HG02763 (cell line): Measurements from ENCODE around the gene ENDOG.
"Not testable (repeated sequence)": the region's sequence is repeated elsewhere in the genome, so short reads cannot be mapped to it uniquely, and the experiment has no call there.

Source experiments
- ATAC-seq: cut with Tn5 transposase; IDR thresholded peaks from one replicate; pipeline ENCODE4 v1.9.1; 2021; ENCODE audit warnings: mild to moderate bottlenecking, moderate library complexity; ENCODE audit not compliant: unreplicated experiment

Gene ENDOG

DNA sequence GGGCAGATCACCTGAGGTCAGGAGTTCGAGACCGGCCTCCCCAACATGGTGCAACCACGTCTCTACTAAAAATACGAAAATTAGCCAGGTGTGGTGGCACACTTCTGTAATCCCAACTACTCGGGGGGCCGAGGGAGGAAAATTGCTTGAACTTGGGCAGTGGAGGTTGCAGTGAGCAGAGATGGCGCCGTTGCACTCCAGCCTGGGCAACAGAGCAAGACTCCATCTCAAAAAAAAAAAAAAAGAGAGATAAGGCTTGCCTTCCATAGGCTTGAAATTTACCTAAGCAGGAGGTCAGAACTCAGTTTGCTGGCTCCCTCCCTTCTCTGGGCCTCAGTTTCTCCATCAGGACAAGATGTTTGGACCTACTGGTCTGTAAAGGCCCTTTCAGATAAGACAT lies 10.0 kb downstream of the ENDOG start:
- no peak for ATAC-seq

DNA sequence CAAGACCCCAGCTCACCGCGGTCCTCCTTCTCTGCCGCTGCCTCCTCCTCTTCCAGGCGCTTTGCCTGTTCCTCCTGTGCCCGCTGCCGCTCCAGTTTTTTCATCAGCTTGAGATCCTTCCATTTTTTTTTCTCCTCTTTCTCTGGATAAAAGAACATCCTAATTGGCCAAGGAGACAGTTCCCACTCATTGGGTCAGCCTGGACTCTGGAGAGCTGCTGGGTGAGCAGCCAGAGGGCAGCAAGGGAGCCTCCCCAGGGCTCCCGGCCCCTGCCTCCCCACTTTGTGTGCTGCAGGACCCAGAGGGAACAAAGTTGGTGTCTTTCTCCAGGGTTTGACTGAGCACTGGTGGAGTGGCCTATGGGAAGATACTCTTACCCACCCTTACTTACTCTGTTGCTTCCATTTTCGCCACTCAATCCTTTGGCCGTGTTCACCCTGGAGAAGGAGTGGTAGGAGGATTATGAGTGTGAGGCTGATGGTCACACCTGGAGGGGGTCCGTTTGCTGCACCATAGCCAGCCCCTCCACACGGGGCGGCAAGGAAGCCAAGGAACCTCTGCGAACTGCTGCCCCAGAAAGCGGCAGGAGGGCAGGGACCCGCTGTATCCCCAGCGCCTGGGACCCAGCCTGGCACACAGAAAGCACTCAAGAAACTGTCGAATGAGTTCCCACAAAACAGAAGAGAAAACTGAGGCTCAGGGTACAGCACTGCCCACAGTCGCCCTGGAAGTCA lies 10.6 kb downstream of the ENDOG start:
- no peak for ATAC-seq

DNA sequence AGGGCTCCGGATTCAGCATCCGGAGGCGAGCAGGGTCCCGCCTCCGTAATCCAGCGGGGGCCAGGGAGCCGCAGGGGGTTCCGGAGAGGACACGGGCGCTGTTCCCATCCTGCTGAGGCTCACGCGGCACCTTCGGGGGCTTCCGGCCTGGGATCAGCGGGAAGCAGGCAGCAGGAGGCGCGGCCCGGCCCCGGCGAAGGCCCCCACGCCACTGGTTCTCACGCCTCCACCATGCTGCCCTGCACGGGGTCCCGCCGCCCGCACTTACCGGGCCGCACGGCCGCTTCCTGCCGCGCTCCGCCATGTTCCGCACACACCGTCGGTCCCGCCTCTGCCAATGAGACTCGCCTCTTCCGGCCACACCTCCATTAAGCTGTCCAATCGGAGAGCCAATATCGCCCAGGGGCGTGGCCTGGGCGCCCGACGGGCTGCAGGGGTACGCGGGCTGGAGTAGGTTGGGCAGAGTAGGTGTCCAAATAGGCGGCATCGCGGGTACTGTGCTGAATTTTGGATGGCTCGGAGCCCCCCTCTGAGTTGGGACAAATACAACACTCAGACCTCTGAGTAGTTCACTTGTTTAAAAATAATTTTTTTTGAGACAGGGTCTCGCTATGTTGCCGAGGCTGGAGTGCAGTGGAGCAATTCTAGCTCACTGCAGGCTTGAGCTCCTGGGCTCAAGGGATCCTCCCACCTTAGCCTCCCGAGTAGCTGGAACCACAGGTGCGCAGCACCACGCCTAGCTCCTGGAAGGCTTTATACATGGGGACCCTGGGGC lies 11.4 kb downstream of the ENDOG start, which contains the start of gene SPOUT1:
SPOUT1 (minus strand) TSS at position 318 of the 775 bp plus-strand sequence; CDS start at position 304, 14 bp downstream.
- peak; percentile 96 for ATAC-seq

DNA sequence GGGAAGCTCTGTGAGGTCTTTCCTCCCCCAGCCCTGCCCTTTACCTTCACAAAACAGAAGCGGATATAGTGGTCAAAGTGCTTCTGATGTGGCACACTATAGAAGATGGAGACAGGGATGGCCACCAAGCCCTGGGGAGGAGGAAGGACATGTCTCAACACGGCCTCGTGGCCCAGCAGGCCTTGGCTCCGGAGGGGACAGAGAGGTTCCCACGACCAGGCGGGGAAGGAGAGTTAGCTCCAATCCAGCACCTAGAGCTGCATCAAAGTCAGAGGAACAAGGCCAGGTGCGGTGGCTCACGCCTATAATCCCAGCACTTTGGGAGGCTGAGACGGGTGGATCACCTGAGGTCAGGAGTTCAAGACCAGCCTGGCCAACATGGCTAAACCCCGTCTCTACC lies 15.4 kb downstream of the ENDOG start:
- ATAC-seq, result no peak

DNA sequence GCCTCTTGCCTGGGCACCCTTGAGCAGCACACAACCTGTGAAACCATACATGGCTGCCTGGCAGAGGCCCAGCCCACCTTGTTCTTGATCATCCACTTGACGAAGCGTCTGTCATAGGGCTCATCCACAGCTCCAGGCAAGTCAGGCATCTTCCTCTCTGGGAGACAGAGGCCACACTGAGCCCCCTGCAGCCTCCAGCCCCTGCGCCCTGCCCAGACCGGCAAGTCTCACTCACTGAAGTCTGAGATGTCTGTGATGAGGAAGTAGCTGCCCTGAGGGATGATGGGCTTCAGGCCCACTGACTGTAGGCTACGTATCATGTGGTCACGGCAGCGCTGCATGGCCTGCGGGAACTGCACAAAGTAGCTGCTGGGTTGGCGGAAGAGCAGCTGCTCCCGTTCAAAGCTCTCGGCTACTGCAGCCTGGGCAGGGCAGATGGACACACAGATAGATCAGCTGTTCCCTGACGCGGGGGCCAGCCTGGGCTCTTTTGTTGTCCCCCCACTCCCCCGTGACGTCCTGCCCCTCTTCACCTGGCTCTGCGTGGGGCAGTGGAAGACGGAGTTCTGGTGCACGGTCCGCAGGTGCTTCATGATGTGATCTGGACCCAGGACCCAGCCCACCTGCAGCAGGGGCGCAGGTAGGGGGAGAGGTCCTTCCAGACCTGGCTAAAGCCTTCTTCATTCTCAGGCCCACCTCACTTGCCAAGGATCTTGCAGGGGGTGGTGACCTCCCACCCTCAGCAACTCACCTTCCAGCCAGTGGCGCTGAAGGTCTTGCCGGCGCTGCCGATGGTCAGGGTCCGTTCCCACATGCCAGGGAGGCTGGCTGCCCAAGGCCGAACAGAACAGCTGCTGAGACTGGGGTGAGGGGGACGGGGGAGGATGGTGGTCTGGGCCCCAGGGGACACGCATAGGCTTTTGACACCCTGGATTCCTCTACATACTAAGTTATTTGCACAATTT lies 17.2 kb downstream of the ENDOG start:
- no peak for ATAC-seq

DNA sequence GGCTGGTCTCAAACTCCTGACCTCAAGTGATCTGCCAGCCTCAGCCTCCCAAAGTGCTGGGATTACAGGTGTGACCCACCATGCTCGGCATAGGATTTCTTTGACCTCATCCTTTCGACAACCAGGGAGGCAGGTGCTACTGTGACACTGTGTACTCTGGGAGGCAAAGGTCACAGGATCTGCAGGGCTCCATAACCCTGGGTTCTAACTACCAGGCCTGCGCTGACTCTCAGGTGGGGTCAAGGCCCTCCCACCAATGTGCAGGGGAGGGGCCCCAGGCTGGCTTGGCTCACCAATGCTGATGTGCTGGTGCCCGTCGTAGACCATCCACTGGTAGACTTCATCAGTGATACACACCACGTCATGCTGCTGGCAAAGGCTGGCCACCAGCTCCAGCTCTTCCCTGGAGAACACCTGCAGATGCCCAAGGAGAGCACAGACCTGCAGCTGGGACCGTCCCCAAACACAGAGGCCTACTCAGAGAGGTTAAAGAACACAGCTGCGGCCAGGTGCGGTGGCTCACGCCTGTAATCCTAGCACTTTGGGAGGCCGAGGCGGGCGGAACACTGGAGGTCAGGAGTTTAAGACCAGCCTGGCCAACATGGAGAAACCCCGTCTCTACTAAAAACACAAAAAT lies 18.3 kb downstream of the ENDOG start:
- no peak for ATAC-seq

DNA sequence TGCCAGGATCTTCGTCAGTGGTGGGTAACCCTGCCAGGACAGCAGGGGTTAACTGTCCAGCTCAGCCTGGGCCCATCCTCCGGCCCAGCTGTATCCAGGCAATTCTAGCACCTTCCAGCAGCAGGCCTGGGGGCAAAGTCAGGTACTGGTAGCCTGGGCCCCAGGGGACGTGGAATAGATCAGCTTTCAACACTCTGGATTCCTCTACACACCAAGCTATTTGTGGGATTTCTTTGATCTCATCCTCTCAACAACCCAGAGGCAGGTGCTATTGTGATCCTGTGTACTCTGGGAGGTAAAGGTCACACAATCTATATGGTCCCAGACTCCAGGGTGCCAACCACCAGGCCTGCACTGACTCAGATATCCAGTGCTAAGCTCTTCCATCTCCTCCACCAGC lies 20.0 kb downstream of the ENDOG start:
- ATAC-seq, result no peak

DNA sequence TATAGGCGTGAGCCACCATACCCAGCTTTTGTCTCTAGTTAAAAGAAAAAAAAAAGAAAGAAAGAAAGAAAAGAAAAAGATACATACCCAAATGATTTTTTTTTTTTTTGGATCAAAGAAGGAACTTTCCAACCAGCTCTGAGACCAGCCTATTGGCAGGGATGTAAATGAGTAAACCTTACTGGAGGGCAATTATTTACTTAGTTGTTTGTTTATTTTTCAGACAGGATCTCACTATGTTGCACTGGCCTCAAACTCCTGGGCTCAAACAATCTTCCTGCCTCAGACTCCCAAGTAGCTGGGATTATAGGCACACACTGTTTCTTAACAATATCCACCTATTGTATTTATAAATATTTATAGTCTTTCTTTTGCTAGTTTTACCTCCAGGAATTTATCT lies 22.2 kb downstream of the ENDOG start:
- ATAC-seq, result no peak

DNA sequence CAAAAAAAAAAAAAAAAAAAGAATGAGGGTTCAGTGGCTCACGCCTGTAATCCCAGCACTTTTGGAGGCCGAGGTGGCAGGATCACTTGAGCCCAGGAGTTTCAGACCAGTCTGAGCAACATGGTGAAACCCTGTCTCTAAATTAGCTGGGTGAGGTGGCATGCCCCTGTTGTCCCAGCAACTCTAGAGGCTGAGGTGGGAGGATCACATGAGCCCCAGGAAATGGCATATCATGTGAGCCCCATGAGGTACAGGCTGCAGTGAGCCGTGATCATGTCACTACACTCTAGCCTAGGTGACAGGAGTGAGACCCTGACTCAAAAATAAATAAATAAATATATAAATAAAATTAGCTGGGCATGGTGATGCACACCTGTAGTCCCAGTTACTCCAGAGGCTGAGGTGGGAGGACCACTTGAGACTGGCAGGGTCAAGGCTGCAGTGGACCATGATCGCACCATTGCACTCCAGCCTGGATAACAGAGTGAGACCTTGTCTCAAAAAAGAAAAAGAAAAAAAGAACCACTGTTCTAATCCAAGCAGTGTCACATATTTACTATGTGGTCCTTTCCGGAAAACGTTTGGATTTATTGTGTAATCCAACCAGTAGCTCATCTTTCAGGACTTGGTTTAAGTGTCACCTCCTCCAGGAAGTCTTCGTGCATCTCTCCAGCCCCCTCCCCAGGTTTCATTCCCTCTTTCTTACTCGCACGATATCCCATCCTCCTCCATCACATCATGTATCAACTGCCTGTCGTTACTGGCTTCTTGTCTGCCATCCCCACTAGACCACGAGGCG lies 23.6 kb downstream of the ENDOG start:
- no peak for ATAC-seq

DNA sequence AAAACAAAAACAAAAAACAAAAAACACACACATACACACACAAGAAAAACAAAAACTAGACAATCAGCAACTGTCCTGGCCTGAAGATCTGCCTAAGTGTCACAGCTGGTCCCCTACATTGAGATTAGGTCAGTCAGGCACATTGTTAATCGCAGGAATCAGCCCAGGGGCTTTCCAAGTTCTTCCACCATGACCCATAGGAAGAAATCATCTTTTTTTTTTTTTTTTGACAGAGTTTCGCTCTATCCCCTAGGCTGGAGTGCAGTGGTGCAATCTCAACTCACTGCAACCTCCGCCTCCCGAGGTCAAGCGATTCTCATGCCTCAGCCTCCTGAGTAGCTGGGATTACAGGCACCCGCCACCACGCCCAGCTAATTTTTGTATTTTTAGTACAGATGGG lies 24.9 kb downstream of the ENDOG start:
- not testable (repeated sequence) for ATAC-seq

DNA sequence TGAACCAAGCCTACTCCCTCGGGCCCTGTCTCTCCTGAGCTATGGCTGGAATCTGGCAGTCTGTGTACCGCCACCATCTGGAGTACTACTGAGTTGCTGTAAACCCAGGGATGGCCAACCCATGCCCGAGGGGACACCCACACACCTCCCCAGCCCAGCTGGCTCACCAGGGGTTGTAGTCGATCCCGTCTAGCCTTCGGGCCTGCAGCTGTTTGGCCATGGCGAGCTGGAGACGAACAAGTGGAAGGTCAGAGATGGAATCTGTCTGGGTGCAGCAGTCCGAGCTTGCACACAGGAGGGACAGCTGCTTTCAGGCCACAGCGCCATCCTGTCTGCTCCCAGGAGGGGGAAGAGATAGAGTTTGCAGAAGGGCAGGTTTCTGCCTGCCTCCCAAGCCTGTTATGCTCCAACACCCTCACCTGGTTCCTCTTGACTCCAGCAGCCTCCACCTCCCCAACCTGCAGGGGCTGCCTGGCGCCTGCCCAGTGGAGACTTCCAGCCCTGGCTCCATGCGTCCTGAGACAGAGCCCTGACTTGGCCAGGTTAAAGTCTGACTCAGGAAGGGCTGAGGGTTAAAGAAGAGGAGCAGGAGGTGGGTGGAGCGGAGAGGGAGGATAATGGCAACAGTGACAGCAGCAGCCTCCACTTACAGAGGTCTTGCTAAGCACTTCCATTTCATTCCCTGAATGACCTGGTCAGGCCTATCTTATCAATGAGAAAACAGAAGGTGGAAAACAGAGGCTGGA lies 27.1 kb downstream of the ENDOG start:
- no peak for ATAC-seq

DNA sequence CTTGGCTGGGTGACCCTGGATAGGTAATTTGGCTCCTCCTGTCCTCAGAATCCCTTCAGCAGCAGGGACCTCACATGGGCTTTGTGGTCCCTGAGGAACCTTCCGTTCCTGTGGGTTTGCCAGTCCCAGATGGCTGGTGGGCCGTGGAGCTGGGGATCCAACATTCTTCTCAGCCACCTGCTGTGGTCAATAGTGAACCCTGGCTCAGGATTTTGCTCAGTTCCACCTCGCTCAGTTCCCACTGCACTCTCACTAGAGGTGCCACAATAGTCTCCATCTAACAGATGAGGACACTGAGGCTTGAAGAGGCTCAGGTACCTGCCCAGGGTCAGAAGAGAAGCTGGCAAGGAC lies 28.4 kb downstream of the ENDOG start:
- no peak for ATAC-seq

DNA sequence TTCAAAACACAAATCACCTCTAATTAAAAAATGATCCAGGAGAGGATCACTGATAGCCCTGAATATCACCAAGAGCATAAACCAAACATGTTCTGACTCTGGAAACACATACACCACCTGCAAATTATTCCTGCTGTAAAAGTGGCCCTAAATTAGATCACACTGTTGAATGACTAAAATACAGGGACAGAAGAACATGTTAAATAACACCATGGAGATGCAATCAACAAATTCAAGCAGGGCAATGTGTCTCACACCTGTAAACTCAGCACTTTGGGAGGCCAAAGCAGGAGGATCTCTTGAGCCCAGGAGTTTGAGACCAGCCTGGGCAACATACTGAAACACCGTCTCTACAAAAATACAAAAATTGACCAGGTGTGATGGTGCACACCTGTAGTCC lies 29.5 kb downstream of the ENDOG start:
- ATAC-seq, result no peak

DNA sequence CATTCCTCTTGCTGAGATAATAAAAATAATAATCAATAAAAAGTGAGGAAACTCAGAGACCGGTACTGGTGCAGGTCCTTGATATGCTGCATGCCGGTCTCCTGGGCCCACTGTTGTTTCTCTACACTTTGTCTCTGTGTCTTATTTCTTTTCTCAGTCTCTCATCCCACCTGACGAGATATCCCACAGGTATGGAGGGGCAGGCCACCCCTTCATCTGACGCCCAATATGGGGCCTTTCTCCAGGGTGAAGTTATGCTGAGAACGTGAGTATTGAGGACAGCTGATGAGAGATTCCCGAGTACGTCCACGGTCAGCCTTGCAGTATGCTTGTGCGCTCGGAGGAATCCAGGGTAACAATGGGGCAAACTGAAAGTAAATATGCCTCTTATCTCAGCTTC lies 32.7 kb downstream of the ENDOG start:
- ATAC-seq, result not testable (repeated sequence)

DNA sequence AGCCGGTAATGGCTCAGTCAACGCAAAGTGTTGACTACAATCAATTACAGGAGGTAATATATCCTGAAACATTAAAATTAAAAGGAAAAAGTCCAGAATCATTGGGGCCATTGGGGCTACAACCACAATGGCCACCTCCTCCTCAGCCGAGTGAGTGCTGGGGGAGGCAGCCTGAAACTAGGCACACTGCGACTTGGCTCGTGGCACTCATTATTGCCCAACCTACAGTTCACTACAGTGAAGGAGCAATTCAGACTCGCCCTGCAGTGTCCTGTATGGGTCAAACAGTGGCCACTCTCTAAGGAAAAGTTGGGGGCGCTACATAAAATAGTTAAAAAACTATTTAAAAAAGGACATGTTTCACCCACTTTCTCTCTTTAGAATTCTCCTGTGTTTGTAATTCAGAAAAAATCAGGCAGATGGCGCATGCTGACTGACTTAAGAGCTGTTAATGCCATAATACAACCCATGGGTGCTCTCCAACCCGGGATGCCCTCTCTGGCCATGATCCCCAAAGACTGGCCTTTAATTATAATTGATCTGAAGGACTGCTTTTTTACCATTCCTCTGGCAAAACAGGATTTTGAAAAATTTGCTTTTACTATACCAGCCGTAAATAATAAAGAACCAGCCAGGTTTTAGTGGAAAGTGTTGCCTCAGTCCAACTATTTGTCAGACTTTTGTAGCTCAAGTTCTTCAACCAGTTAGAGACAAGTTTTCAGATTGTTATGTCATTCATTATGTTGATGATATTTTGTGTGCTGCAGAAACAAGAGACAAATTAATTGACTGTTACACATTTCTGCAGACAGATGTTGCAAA lies 33.7 kb downstream of the ENDOG start:
- not testable (repeated sequence) for ATAC-seq

DNA sequence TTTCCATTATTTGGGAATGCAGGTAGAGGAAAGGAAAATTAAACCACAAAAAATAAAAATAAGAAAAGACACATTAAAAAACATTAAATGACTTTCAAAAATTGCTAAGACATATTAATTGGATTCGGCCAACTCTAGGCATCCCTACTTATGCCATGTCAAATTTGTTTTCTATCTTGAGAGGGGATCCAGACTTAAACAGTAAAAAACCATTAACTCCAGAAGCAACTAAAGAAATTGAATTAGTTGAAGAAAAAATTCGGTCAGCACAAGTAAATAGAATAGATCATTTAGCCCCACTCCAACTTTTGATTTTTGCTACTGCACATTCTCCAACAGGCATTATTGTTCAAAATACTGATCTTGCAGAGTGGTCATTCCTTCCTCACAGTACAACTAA lies 34.3 kb downstream of the ENDOG start:
- ATAC-seq, result not testable (repeated sequence)

DNA sequence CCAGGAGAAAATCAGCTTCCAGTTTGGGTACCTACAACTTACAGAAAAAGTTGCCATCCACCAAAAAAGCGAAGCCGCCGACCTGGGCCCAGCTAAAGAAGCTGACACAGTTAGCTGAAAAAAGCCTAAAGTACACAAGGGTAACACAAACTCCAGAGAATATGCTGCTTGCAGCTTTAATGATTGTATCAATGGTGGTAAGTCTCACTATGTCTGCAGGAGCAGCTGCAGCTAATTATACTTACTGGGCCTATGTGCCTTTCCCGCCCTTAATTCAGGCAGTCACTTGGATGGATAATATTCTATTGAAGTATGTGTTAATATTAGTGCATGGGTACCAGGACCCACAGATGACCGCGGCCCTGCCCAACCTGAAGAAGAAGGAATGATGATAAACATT lies 36.2 kb downstream of the ENDOG start:
- not testable (repeated sequence) for ATAC-seq

DNA sequence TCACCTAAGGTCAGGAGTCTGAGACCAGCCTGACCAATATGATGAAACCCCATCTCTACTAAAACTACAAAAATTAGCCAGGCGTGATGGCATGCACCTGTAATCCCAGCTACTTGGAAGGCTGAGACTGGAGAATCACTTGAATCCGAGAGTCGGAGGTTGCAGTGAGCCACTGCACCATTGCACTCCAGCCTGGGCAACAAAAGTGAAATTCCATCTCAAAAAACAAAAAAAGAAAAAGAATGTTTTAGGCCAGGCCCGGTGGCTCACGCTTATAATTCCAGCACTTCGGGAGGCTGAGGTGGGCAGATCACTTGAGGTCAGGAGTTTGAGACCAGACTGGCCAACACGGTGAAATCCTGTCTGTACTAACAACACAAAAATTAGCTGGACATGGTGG lies 40.2 kb downstream of the ENDOG start:
- ATAC-seq, result not testable (repeated sequence)
